ENCODE results near the gene MORC3.

DNA sequence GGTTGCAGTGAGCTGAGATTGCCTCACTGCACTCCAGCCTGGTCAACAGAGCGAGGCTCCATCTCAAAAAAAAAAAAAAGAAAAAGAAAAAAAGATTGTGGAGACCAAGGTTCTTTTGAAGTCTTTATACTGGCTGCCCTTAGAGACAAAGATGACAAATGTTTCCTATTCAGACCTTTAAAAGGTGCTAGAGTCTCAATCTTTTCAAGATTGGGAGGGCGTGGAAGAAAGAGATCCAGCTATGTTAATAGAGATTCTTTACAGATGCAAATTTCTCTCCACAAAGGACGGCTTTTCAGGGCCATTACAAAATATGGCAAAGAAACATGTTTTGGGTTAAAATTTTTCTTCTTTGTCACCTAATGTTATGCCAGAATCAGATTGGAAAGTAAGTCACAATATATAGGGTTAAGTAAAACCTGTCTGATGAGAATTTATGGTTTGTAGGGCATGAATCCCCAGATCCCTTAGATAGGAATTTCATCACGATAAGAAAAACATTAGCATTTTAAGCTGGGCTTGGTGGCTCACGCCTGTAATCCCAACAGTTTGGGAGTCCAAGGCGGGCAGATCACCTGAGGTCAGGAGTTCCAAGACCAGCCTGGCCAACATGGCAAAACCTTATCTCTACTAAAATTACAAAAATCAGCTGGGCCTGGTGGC lies 13.0 kb upstream of the MORC3 start:
- TF ChIP-seq EZH2 (IDR thresholded peaks at IDR 0.05; ENCODE audit: low read depth): no peak
- TF ChIP-seq, protein P1, sequence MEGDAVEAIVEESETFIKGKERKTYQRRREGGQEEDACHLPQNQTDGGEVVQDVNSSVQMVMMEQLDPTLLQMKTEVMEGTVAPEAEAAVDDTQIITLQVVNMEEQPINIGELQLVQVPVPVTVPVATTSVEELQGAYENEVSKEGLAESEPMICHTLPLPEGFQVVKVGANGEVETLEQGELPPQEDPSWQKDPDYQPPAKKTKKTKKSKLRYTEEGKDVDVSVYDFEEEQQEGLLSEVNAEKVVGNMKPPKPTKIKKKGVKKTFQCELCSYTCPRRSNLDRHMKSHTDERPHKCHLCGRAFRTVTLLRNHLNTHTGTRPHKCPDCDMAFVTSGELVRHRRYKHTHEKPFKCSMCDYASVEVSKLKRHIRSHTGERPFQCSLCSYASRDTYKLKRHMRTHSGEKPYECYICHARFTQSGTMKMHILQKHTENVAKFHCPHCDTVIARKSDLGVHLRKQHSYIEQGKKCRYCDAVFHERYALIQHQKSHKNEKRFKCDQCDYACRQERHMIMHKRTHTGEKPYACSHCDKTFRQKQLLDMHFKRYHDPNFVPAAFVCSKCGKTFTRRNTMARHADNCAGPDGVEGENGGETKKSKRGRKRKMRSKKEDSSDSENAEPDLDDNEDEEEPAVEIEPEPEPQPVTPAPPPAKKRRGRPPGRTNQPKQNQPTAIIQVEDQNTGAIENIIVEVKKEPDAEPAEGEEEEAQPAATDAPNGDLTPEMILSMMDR (conservative IDR thresholded peaks at IDR 0.05): no peak
